Activated gamma-delta T cell treated with anti-CD3 and anti-CD28 coated beads, Interleukin-2, amount 50 U/mL, for 16 hours (primary cell): ENCODE results near the gene TBCE.

ENCODE experiments used
- DNase-seq: peaks from one replicate; pipeline ENCODE4 v3.0.0-alpha.2; 2020; ENCODE audit warnings: low read depth

TBCE gene

DNA sequence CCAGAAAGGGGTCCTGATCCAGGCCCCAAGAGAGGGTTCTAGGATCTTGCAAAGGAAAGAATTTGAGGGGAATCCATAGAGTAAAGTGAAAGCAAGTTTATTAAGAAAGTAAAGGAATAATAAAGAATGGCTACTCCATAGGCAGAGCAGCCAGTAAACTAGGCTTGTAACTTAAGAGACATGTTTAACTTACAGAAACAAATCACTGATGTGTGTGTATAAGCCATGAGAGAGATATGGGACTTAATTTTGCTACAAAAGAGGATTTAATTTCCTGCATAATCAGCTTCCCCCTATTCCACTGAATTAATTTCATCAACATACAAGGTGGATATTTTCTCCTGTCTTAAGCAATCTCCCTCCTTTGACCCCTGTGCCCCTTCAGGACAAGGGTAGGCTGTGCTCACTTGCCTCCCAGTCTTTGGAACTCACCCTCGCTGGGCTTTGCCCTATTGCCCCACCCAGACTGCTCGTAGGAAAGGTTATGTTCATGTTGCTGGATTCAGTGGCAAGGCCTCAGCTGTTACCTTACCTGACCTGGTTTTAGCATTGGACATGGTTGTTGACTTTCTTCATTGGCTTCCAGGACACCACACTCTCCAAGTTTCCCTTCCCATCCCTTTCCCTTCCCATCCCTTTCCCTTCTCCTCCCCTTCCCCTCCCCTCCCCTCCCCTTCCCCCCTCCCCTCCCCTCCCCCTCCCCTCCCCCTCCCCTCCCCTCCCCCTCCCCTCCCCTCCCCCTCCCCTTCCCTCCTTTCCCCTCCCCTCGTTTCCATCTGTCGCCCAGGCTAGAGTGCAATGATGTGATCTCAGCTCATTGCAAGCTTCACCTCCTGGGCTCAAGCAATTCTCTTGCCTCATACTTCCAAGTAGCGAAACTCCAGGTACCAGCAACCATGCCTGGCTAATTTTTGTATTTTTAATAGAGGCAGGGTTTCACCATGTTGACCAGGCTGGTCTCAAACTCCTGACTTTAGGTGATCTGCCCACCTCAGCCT lies 44.6 kb downstream of the TBCE start:
- DNase-seq = no peak

DNA sequence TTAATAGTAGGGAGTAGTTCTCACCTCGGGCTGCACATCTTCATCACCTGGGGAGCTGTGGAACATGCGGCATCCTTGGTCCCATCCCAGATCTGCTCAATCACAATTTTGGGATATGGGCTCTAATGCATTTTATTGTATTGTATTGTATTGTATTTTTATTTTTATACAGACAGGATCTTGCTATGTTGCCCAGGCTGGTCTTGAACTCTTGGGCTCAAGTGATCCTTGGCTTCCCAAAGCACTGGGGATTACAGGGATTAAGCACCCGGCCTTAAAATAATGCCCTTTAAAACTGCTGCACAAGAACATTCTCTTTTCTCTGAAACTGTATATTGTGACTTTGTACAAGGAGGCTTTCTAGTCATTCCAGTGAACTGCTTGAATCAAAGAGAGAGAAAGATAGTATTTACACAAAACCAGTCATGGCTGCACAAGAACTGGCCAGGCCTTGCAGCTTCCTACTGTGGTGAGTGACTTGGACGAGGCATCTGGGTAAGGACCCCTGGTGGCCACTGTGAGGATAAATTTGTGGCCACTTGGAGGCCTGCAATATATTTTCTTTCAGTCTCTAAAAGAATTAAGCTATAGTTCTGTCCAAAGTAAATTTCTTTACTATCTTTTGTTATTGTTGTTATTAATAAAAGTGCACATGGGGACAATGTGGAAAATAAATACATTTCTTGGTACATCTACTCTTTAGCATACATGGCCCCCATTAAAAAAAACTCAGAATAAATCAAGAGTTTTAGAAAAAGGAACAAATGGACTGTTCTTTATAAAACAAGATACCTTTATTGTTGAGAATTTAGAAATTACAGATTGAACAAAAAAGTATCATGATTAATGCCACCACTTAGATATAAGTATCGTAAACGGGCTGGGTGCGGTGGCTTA lies 48.0 kb downstream of the TBCE start:
- peak; percentile 27 for DNase-seq

DNA sequence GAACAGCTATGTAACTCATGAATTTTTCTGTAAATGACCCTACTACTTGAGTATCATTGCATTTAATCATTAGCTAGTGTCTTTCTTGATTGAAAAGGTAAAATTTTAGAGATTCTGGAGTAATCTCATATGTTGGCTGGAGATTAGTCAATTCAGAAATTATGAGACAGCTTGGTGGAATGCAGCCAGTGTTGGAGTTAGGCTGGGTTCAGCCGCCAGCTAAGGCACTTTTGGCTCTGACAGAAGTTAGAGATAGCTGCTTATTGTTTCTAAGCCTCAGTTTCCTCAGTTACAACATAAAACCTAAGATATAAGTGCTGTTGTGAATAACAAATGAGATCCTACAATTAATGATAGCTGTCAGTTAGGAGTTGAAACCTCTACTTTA lies 49.4 kb downstream of the TBCE start:
- no peak for DNase-seq

DNA sequence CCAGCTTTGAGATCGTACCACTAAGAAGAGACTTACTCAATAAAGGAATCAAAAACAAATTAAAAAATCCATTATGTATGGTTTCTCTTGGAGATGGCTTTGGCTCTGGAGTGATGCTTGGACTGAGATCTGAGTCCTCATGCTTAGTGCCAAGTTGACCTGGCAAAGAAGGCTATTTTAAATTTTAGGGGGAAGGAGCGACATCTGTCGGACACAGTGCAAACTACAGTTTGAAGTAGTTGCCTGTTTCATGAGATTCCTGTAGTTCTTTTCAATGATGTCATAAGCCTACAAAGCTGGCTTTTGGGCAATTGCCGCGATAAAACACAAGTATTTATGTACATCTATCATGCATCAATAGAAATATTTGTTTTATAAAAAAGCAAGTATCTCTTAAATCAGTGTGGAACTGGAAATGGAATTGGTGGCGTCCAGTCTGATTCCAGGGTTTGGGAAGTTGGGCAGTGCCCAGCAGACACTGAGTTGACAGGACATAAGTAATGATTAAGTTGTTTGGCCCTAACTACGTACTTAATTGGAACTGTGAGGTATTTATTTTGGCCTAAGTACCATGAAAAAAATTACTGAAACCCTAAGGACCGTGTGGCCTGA lies 50.0 kb downstream of the TBCE start:
- DNase-seq = peak; percentile 38

DNA sequence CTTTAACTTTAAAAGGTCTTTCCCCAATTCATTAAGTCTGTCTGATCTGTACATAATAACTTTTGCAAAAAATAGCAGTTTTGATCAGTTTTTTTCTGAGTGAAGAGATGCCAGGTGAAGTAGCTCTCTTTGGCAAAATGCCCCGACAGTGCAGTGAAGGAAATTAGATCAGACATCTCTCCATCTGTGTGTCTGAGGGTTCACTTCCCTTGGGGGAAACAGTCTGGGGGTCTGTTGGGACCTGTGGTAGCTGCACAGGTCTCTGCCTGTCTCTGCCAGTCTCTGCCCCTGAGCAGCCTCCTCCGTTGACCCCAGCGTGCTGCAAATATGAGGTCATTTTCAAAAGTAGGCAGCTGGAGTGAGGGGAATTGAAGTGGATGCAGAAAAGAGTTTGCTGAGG lies 54.5 kb downstream of the TBCE start:
- DNase-seq = no peak

DNA sequence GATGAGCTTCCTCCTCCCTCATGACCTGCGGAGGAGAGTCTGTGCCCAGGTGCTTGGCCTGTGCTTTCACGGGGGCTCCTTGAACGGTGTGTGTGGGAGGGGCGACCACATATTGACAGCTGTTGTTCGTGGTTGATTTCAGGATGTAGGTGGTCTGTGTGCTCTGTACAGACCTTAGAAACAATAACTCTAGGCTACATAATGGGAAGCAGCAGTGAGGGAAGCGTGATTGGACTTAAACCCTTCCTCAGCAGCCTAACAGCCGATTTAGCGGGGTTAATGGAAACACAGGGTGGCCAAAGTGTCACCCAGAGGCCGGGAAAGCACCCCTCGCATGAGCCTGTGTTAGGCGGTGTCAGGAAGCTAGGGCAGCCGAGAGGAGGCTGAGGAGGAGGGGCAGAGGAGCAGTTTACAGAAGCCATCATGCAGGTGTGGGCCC lies 56.0 kb downstream of the TBCE start:
- peak; percentile 7 for DNase-seq

DNA sequence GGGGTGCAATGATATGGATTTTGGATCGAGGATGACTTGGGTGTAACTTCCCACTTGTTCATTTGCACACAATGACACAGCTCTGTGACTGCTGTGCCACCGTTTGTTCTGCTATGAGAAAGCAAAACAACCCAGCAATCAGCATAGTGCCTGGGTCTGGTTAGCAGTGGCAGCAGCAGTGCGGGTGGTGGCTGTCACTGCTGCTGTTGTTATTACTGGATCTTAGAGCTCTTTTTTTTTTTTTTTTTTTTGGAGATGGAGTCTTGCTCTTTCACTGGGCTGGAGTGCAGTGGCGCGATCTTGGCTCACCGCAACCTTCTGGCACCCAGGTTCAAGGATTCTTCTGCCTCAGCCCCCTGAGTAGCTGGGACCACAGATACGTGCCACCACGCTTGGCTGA lies 56.9 kb downstream of the TBCE start:
- no peak for DNase-seq

DNA sequence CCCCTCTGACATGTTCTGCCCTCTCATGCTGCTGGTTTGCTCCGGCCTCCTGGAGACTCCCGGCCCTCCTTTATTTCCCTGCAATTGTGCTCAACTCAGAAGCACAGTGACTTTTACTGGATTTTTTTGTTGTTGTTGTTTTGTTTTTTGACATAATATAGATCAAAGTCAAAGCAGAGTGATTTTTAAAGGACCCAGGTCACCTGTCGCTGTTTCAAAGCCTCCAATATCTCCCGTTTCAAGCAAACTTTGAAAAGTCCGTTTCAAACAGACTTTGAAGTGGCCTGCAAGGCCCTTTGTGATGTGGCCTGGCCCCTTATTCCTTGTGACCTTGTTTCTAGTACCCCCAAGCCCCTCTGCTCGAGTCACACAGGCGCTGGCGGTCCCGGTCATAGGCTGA lies 58.1 kb downstream of the TBCE start:
- no peak for DNase-seq

DNA sequence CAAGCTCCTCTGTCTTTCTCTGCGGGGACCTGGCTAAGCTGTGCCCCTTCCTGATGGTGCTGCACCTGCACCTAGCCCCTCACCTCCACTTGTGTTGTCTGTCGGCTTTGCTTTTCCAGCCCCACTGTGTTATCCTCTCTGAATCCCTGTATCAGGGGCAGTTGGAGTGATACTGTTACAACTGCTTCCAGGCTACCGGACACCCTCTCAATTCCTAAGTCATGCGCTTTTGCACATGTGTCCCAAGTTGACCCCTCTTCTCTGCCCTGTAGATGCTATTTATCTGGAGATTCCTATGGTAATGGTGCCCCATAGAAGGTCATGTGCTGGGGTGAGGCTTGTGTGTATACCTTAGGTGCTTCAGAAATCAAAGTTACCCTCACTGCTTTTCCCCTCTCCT lies 58.9 kb downstream of the TBCE start:
- no peak for DNase-seq

DNA sequence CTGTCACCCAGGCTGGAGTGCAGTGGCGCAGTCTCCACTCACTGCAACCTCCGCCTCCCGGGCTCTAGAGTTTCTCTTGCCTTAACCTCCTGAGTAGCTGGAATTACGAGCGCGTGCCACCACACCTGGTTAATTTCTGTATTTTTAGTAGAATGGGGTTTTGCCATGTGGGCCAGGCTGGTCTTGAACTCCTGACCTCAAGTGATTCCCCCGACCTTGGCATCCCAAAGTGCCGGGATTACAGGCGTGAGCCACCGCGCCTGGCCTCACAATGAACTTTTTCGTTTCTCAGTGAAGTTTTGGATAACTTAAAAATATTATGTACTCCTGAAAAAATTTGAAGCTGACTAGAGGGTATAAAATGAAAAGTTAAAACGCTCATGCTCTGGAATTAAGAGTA lies 59.5 kb downstream of the TBCE start:
- no peak for DNase-seq

DNA sequence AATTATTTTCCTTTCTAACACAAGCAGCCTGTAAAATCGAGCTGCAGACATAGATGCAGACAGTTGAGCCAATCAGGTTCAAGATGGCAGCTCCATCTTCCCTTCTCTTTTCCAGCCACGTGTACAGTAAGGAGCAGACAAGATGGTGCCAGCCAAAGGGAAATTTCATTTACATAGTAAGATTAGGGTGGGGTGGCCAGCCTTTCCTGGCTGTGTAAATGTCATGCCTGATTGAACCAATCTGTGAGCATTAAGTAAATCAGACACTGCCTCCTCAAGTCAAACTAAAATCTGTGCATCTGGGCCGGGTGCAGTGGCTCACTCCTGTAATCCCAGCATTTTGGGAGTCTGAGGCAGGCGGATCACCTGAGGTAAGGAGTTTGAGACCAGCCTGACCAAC lies 60.2 kb downstream of the TBCE start:
- no peak for DNase-seq

DNA sequence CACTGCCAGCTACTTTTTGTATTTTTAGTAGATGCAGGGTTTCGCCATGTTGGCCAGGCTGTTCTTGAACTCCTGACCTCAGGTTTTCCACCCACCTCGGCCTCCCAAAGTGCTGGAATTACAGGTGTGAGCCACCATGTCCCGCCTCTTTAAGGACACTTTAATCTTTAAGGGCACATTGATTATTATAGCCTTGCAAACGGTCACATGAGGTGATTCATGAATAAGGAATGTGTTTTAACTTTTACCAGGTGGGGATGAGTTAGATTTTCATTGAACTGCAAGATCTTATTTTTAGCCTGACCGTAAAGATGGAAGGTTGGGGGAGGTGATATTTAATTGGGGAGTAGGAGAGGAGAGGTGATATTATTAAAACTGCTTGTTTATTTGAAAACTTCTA lies 61.9 kb downstream of the TBCE start:
- no peak for DNase-seq

DNA sequence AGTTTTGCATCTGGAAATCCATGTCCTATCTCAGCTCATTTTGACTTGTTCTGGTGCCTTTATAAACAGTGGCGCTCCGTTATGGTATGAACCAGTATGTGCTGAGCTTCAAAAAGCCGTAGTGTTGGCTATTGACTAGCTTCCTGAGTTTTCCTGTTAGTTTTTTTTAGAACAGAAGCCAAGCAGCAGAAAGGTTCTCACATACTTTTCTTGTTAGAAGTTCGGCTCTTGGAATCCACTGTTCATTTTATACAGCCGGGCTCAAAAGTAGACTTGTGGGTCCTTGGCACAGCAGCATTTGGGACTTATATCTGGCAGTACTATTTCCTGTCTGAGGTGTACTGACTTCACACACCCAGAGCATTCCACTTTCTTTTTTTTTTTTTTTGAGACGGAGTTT lies 63.8 kb downstream of the TBCE start:
- no peak for DNase-seq

DNA sequence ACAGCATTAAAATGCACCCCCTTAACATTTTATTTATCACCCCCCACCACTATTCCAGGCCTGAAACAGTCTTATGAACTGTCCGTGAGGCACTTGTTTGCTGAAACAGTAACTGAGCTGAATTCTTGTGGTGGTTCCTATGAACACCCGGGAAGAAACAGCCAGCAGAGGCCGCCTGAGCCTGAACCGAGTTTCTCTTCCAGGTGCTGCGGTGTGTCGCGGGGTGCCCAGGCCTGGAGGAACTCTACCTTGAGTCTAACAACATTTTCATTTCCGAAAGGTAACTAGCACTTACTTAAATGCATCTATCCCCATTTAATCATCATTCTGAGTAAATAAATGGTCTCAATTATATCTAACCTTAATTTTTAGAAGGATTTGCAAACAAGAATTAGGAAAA lies 66.8 kb downstream of the TBCE start:
- DNase-seq = no peak

DNA sequence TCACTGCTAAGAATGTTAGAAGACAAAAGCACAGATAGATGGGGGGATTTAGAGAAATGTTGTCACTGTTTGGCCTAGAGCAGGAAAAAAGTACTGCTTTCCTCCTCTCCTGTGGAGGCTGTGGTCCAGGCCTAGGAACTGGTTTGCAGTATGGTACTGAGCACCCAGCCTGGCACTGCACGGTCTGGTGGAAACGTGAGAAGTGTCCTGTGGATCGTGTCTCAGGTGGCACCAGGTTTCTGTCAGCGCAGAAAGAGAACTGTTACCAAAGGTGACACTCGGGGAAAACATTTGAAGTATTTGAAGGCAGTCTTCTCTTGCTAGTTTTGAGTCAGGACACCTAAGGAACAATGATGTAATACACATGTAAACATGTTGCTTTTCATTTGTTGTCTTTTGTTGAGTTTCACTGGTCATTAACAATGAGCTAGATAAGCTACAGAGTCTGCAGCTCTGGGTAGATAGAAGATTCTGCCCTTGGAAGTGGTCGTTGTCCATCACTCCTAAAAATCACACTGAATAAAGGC lies 74.0 kb downstream of the TBCE start:
- DNase-seq = no peak

DNA sequence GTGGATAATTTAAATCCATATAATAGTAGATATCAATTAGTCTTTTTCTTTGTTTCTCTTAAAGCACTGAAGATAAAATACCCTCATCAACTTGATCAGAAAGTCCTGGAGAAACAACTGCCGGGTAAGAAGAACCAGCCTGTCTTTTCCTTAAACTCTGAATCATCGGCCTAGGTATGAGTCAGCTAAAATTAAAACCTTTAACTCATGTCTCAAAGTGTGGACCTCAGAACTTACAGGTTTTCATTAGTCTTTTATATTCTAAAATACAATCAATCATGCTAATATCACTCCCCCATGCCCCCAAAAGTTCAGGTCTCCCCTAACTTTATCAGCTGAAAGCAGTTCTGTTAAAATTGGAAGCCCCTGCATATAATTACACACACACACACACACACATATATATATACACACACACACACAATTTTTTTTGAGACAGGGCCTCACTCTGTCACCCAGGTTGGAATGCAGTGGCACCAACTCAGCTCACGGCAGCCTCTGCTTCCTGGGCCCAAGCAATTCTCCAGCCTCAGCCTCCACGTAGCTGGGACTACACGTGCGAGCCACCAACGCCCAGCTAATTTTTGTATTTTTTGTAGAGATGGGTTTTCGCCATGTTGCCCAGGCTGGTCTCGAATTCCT lies 75.7 kb downstream of the TBCE start:
- no peak for DNase-seq

DNA sequence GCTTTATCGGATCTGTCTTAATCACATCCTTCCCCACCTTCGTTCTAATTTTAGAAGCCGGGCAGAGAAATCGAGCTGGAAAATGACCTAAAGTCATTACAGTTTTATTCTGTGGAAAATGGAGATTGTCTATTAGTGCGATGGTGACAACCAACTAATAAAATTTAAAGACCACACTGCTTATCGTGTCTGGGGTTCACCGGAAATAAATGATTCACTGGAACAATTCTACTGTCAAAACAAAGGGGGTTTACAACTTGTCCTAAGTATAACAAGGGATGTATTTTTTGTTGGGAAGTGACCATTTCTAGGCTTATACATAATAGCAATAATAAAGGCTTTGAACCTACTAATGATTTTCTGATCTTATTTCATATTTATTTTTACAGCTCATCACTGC lies 81.4 kb downstream of the TBCE start:
- no peak for DNase-seq

DNA sequence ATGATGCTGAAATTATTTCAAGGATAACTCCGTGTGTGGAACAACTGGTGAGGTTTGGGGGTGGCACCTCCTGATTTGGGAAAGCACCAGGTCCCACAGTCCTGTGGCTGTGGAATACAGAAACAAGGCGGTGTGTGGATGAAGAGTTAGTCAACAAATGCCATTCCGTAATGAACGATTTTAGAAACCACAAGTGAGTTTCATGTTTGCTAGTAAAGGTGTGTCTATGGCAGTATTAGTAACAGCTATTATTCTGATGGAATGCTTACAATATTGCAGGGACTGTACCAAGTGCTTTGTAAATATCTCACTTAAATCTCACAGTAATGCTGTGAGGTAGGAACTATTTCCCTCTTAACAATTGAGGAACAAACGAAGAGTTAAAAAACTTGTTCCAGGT lies 83.2 kb downstream of the TBCE start:
- DNase-seq = no peak

DNA sequence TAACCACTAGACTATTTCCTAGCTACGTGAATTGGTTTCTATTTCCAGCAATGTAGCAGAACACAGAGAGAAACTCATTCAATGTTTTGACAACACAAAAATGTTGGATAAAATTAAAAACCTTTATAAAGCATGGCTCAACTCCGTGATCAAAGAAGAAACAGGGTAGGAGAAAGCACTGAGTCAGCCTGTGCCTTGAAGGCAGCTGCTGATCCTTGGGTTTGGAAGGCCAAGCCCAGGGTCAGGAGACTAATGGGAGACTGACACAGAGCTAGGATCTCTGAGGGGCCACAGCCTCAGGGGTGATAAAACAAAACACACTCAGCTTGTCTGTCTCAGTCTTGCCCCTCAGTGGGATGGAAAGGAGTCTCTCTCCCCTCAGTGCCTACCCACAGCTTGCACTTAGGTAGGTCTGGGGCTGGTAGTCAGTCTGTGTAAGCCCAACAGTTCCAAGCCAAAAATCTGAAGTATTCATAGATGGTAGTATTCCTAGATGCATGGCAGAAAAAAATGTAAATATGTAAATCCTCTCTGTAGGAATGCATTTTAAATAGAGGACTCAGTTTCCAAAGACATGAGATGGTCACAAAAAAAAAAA lies 83.8 kb downstream of the TBCE start:
- DNase-seq = no peak

DNA sequence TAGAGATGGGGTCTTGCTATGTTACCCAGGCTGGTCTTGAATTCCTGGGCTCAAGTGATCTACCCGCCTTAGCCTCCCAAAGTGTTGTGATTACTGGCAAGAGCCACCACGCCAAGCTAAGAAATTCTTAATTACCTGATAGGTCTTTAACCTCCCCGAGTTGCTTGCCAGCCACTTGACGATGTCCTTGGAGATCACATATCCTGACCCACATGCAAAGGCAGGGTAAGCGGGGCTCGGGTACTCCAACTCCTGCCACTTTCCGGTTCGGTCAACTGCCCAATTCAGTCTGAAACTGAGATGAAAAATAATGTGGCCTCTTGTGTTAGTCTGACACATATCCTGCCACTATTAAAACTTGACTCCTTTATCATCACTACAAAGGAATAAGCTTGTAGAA lies 86.8 kb downstream of the TBCE start:
- DNase-seq = no peak

DNA sequence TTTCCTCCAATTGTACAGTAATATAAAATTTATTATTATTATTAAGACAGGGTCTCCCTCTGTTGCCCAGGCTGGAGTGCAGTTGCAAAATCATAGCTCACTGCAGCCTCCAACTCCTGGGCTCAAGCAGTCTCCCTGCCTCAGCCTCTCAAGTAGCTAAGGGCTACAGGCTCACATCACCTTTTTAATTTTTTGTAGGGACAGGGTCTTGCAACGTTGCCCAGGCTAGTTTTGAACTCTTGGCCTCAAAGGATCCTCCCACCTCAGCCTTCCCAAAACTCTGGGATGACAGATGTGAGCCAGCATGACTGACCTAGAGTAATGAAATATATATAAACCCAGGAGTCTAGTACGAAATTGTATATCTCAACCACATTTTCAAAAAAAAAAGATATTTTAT lies 87.9 kb downstream of the TBCE start:
- DNase-seq = no peak
